H9 (cell line): ENCODE data around the gene CCDC88C. TPM values are rescaled to one million over a fixed set of nuclear protein-coding genes. Genes with fewer than 3 reads are reported as not detected.
A peak's percentile ranks its signal among the peaks of the same experiment; 100 is the strongest.

Experiments used
- DNase-seq: peaks from one replicate; pipeline ENCODE4 v3.0.0-alpha.2; 2017
- H2AFZ ChIP-seq: one replicate; pipeline ENCODE4 v1.6.1; 2013; ENCODE audit warnings: mild to moderate bottlenecking, low read length, control low read depth, moderate library complexity
- H2AK5ac ChIP-seq: 2 replicates; pipeline ENCODE4 v1.6.1; 2013; ENCODE audit warnings: low read length, control low read depth, mixed read lengths; ENCODE audit not compliant: insufficient read length
- H2BK120ac ChIP-seq: one replicate; pipeline ENCODE4 v1.6.1; 2013; ENCODE audit warnings: low read depth, mild to moderate bottlenecking, low read length, control low read depth, inconsistent platforms; ENCODE audit not compliant: poor library complexity, severe bottlenecking
- H2BK12ac ChIP-seq: 2 replicates; pipeline ENCODE4 v1.6.1; 2013; ENCODE audit warnings: low read length, control low read depth, mixed read lengths, low read depth; ENCODE audit not compliant: insufficient read length
- H2BK15ac ChIP-seq: 2 replicates; pipeline ENCODE4 v1.6.1; 2013; ENCODE audit warnings: low read depth, low read length, control low read depth
- H2BK20ac ChIP-seq: one replicate; pipeline ENCODE4 v1.6.1; 2013; ENCODE audit warnings: low read depth, mild to moderate bottlenecking, low read length, control low read depth, inconsistent platforms; ENCODE audit not compliant: poor library complexity, severe bottlenecking
- H2BK5ac ChIP-seq: 2 replicates; pipeline ENCODE4 v1.6.1; 2013; ENCODE audit warnings: low read length, control low read depth, mixed read lengths; ENCODE audit not compliant: insufficient read length
- H3K14ac ChIP-seq: 2 replicates; pipeline ENCODE4 v1.6.1; 2013; ENCODE audit warnings: low read length, control low read depth; ENCODE audit not compliant: insufficient read depth
- H3K18ac ChIP-seq: 2 replicates; pipeline ENCODE4 v1.6.1; 2013; ENCODE audit warnings: low read depth, mild to moderate bottlenecking, mixed read lengths, low read length, control low read depth; ENCODE audit not compliant: insufficient read length
- H3K23ac ChIP-seq: 2 replicates; pipeline ENCODE4 v1.6.1; 2013; ENCODE audit warnings: low read length, control low read depth, mixed read lengths, low read depth; ENCODE audit not compliant: insufficient read length
- H3K23me2 ChIP-seq: 2 replicates; pipeline ENCODE4 v1.6.1; 2013; ENCODE audit warnings: low read depth, mild to moderate bottlenecking, mixed read lengths, low read length, control low read depth; ENCODE audit not compliant: insufficient read length, poor library complexity, severe bottlenecking
- H3K27ac ChIP-seq: 2 replicates; pipeline ENCODE4 v1.5.1; 2013; ENCODE audit warnings: low read length, control low read depth, mixed read lengths, low read depth; ENCODE audit not compliant: insufficient read length
- H3K27me3 ChIP-seq: 2 replicates; pipeline ENCODE4 v1.6.1; 2013; ENCODE audit warnings: low read length, control low read depth, inconsistent platforms; ENCODE audit not compliant: insufficient read depth
- H3K4ac ChIP-seq: 2 replicates; pipeline ENCODE4 v1.6.1; 2013; ENCODE audit warnings: low read depth, mild to moderate bottlenecking, control low read depth, inconsistent platforms, low read length, moderate library complexity
- H3K4me1 ChIP-seq: 2 replicates; pipeline ENCODE4 v1.6.1; 2013; ENCODE audit warnings: low read length, control low read depth, inconsistent platforms; ENCODE audit not compliant: insufficient read depth
- H3K4me2 ChIP-seq: 2 replicates; pipeline ENCODE4 v1.6.1; 2013; ENCODE audit warnings: low read length, control low read depth, mixed read lengths; ENCODE audit not compliant: insufficient read length, insufficient read depth
- H3K56ac ChIP-seq: 2 replicates; pipeline ENCODE4 v1.6.1; 2013; ENCODE audit warnings: low read depth, mild to moderate bottlenecking, mixed read lengths, low read length, control low read depth; ENCODE audit not compliant: insufficient read length
- H3K79me1 ChIP-seq: 2 replicates; pipeline ENCODE4 v1.6.1; 2013; ENCODE audit warnings: low read depth, mild to moderate bottlenecking, moderate library complexity, low read length, control low read depth, inconsistent platforms; ENCODE audit not compliant: insufficient read depth, poor library complexity, severe bottlenecking
- H3K79me2 ChIP-seq: 2 replicates; pipeline ENCODE4 v1.6.1; 2013; ENCODE audit warnings: low read length, control low read depth, inconsistent platforms; ENCODE audit not compliant: insufficient read depth
- H3K9ac ChIP-seq: 2 replicates; pipeline ENCODE4 v1.6.1; 2013; ENCODE audit warnings: low read length, control low read depth, mixed read lengths; ENCODE audit not compliant: insufficient read length; ENCODE audit errors: extremely low read depth
- H3K9me3 ChIP-seq: one replicate; pipeline ENCODE4 v1.6.1; 2013; ENCODE audit warnings: low read depth, low read length, inconsistent platforms; ENCODE audit not compliant: control insufficient read depth
- H3T11ph ChIP-seq: one replicate; pipeline ENCODE4 v1.6.1; 2013; ENCODE audit warnings: mild to moderate bottlenecking, low read length, control low read depth, inconsistent platforms
- H4K20me1 ChIP-seq: one replicate; pipeline ENCODE4 v1.6.1; 2013; ENCODE audit not compliant: control insufficient read depth, insufficient read length, insufficient read depth
- H4K5ac ChIP-seq: 2 replicates; pipeline ENCODE4 v1.6.1; 2013; ENCODE audit warnings: low read depth, mild to moderate bottlenecking, mixed read lengths, low read length, control low read depth; ENCODE audit not compliant: insufficient read length
- H4K8ac ChIP-seq: replicated peaks from 2 replicates; pipeline ENCODE4 v1.6.1; 2013; ENCODE audit warnings: low read length, control low read depth, mixed read lengths, low read depth; ENCODE audit not compliant: insufficient read length
- H4K91ac ChIP-seq: 2 replicates; pipeline ENCODE4 v1.6.1; 2013; ENCODE audit warnings: low read depth, mild to moderate bottlenecking, moderate library complexity, mixed read lengths, low read length, control low read depth; ENCODE audit not compliant: insufficient read length
- H3K27ac Mint-ChIP-seq, 3 experiments: 2 replicates in 2 of 3; 3 replicates in 1 of 3; pipeline ENCODE4 v1.8.0; 2020 to 2021; ENCODE audit warnings: mixed read lengths in 3 of 3, mild to moderate bottlenecking in 1 of 3, moderate library complexity in 1 of 3
- H3K27me3 Mint-ChIP-seq: 2 replicates; pipeline ENCODE4 v1.8.0; 2021; ENCODE audit warnings: low read depth, mild to moderate bottlenecking, moderate library complexity, mixed read lengths
- H3K36me3 Mint-ChIP-seq, 3 experiments: 2 replicates in 2 of 3; 3 replicates in 1 of 3; pipeline ENCODE4 v1.8.0; 2020 to 2021; ENCODE audit warnings: low read depth in 3 of 3, mixed read lengths in 3 of 3; ENCODE audit not compliant: insufficient read depth in 1 of 3
- H3K4me1 Mint-ChIP-seq, 2 experiments: 2 replicates each; pipeline ENCODE4 v1.8.0; 2020; ENCODE audit warnings: mixed read lengths in 2 of 2
- H3K4me3 Mint-ChIP-seq, 2 experiments: 2 replicates in 1 of 2; 3 replicates in 1 of 2; pipeline ENCODE4 v1.8.0; 2020 to 2021; ENCODE audit warnings: mild to moderate bottlenecking in 2 of 2, mixed read lengths in 2 of 2, moderate library complexity in 1 of 2
- H3K9me3 Mint-ChIP-seq, 2 experiments: 2 replicates in 1 of 2; 3 replicates in 1 of 2; pipeline ENCODE4 v1.8.0; 2020; ENCODE audit warnings: mild to moderate bottlenecking in 2 of 2, mixed read lengths in 2 of 2, moderate library complexity in 1 of 2
- CTCF ChIP-seq: fragments of 200-600 bp; sonication (generic); conservative IDR thresholded peaks from 3 replicates; pipeline ENCODE4 v1.8.0; 2021; ENCODE audit warnings: antibody characterized with exemption, mild to moderate bottlenecking
- WGBS: extraction: QIAGEN DNeasy Blood & Tissue Kit; methylation state at CpG from one replicate; pipeline ENCODE4 v1.1.7; 2013; ENCODE audit warnings: missing lambda C conversion rate, low lambda C conversion rate, mixed read lengths; ENCODE audit not compliant: insufficient read length; ENCODE audit errors: extremely low coverage; 5-methylcytosine and 5-hydroxymethylcytosine counted together
- total RNA-seq: library from RNA; stranded (reverse); gene quantifications from 2 replicates; pipeline ENCODE4 v1.2.1, GENCODE V29; 2021

The CCDC88C gene
- total RNA-seq, 1 experiment from 2014 or later: 52.4 TPM

- Histone ChIP-seq H3K18ac (no peak overlapping the region), H3K27ac (no peak overlapping the region), H3K9ac (no peak overlapping the region), H3K9me3 (no peaks in the 10 kb centered on the region), H3K56ac (no peak overlapping the region), H3K14ac (no peak overlapping the region), H3K23ac (no peak overlapping the region), H3K23me2 (no peaks in the 10 kb centered on the region), H2BK12ac (no peak overlapping the region), H4K5ac (no peak overlapping the region), H4K20me1 (peaks cover 2% of the 10 kb centered on the region), H2BK20ac (no peak overlapping the region), H3K79me1 (peaks cover 3% of the 10 kb centered on the region), H4K91ac (no peak overlapping the region), H2BK5ac (no peak overlapping the region), H3K27me3 (no peaks in the 10 kb centered on the region), H3T11ph (no peak overlapping the region), H2AFZ (no peak overlapping the region), H3K4ac (no peak overlapping the region), H2AK5ac (no peak overlapping the region), H2BK15ac (no peak overlapping the region), H3K79me2 (peaks cover 11% of the 10 kb centered on the region; the same call in 1 of the 2 replicates), H2BK120ac (no peak overlapping the region), H3K4me1 (peaks cover 7% of the 10 kb centered on the region; the same call in 1 of the 2 replicates), H4K8ac (no peak overlapping the region), H3K4me2 (no peak overlapping the region)
- Mint-ChIP-seq H3K27me3 (no peaks in the 10 kb centered on the region), H3K9me3 (no peaks in the 10 kb centered on the region), H3K4me1 (peaks cover 82 to 90% of the 10 kb centered on the region in 2 experiments), H3K27ac (peak overlapping the region in 2 of 3 experiments; percentile 7 to 79; a peak in 5 of 7 replicates), H3K36me3 (peaks cover 0 to 8% (median 0%) of the 10 kb centered on the region in 3 experiments; a peak in 4 of 7 replicates), H3K4me3 (no peak overlapping the region; a peak in 1 of 5 replicates)
- no CpG with 5 or more reads among the region's 15 CpGs for WGBS
- TF ChIP-seq CTCF: no peak
- no peak for DNase-seq
These were observed 39.6 kb downstream of the CCDC88C start for GRCh38 chr14:91377700-91378652.
